ENCODE measurements around the gene CDO1. TPM values are rescaled to one million over a fixed set of nuclear protein-coding genes. Genes with fewer than 3 reads are reported as not detected.

The CDO1 gene
- total and polyA plus RNA-seq, 2 experiments from 2014 or later: 24.5 to 29.2 TPM

DNA sequence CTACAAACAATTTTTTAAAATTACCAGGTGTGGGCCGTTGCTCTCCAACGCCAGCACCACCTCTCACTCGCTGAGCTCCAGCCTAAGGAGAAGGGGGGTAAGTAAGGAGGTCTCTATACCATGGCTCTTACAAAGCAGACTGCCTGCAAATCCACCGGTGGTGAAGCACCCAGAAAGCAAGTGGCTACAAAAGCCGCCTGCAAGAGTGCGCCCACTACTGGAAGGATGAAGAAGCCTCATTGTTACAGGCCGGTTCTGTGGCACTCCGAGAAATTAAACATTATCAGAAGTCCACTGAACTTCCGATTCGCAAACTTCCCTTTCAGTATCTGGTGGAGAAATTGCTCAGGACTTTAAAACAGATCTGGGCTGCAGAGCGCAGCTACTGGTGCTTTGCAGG, 46.0 kb downstream of the CDO1 start:
- no peak overlapping the region for H3K27ac Mint-ChIP-seq
- H3K27me3 Mint-ChIP-seq (ENCODE audit: insufficient read depth, low read depth, poor library complexity): no peaks in the 10 kb centered on the region
- Histone ChIP-seq H2AFZ (peak overlapping the region; percentile 73; the same call in 1 of the 2 replicates), H3F3A (replicated peaks; ENCODE audit: low read depth) (no peaks in the 10 kb centered on the region), H4K20me1 (replicated peaks; ENCODE audit: insufficient read depth) (no peaks in the 10 kb centered on the region), H3K27ac (ENCODE audit: low read depth) (no peak overlapping the region), H3K27me3 (ENCODE audit: insufficient read depth) (no peaks in the 10 kb centered on the region), H3K4me2 (no peak overlapping the region), H3K4me3 (no peak overlapping the region), H3K4me1 (ENCODE audit: insufficient read depth) (no peaks in the 10 kb centered on the region), H3K36me3 (ENCODE audit: insufficient read depth) (no peaks in the 10 kb centered on the region), H3K79me2 (replicated peaks; ENCODE audit: insufficient read depth) (no peaks in the 10 kb centered on the region), H3K9me2 (ENCODE audit: insufficient read depth) (no peaks in the 10 kb centered on the region)
- TF ChIP-seq, protein P1, sequence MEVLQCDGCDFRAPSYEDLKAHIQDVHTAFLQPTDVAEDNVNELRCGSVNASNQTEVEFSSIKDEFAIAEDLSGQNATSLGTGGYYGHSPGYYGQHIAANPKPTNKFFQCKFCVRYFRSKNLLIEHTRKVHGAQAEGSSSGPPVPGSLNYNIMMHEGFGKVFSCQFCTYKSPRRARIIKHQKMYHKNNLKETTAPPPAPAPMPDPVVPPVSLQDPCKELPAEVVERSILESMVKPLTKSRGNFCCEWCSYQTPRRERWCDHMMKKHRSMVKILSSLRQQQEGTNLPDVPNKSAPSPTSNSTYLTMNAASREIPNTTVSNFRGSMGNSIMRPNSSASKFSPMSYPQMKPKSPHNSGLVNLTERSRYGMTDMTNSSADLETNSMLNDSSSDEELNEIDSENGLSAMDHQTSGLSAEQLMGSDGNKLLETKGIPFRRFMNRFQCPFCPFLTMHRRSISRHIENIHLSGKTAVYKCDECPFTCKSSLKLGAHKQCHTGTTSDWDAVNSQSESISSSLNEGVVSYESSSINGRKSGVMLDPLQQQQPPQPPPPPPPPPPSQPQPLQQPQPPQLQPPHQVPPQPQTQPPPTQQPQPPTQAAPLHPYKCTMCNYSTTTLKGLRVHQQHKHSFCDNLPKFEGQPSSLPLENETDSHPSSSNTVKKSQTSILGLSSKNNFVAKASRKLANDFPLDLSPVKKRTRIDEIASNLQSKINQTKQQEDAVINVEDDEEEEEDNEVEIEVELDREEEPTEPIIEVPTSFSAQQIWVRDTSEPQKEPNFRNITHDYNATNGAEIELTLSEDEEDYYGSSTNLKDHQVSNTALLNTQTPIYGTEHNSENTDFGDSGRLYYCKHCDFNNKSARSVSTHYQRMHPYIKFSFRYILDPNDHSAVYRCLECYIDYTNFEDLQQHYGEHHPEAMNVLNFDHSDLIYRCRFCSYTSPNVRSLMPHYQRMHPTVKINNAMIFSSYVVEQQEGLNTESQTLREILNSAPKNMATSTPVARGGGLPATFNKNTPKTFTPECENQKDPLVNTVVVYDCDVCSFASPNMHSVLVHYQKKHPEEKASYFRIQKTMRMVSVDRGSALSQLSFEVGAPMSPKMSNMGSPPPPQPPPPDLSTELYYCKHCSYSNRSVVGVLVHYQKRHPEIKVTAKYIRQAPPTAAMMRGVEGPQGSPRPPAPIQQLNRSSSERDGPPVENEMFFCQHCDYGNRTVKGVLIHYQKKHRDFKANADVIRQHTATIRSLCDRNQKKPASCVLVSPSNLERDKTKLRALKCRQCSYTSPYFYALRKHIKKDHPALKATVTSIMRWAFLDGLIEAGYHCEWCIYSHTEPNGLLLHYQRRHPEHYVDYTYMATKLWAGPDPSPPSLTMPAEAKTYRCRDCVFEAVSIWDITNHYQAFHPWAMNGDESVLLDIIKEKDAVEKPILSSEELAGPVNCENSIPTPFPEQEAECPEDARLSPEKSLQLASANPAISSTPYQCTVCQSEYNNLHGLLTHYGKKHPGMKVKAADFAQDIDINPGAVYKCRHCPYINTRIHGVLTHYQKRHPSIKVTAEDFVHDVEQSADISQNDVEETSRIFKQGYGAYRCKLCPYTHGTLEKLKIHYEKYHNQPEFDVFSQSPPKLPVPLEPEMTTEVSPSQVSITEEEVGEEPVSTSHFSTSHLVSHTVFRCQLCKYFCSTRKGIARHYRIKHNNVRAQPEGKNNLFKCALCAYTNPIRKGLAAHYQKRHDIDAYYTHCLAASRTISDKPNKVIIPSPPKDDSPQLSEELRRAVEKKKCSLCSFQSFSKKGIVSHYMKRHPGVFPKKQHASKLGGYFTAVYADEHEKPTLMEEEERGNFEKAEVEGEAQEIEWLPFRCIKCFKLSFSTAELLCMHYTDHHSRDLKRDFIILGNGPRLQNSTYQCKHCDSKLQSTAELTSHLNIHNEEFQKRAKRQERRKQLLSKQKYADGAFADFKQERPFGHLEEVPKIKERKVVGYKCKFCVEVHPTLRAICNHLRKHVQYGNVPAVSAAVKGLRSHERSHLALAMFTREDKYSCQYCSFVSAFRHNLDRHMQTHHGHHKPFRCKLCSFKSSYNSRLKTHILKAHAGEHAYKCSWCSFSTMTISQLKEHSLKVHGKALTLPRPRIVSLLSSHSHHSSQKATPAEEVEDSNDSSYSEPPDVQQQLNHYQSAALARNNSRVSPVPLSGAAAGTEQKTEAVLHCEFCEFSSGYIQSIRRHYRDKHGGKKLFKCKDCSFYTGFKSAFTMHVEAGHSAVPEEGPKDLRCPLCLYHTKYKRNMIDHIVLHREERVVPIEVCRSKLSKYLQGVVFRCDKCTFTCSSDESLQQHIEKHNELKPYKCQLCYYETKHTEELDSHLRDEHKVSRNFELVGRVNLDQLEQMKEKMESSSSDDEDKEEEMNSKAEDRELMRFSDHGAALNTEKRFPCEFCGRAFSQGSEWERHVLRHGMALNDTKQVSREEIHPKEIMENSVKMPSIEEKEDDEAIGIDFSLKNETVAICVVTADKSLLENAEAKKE (CRISPR knock-in tag; IDR thresholded peaks at IDR 0.05): peak; percentile 64; the same call in 1 of the 2 replicates
- TF ChIP-seq, protein P2, sequence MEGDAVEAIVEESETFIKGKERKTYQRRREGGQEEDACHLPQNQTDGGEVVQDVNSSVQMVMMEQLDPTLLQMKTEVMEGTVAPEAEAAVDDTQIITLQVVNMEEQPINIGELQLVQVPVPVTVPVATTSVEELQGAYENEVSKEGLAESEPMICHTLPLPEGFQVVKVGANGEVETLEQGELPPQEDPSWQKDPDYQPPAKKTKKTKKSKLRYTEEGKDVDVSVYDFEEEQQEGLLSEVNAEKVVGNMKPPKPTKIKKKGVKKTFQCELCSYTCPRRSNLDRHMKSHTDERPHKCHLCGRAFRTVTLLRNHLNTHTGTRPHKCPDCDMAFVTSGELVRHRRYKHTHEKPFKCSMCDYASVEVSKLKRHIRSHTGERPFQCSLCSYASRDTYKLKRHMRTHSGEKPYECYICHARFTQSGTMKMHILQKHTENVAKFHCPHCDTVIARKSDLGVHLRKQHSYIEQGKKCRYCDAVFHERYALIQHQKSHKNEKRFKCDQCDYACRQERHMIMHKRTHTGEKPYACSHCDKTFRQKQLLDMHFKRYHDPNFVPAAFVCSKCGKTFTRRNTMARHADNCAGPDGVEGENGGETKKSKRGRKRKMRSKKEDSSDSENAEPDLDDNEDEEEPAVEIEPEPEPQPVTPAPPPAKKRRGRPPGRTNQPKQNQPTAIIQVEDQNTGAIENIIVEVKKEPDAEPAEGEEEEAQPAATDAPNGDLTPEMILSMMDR (conservative IDR thresholded peaks at IDR 0.05; ENCODE audit: low read depth in 2 of 2): peak; percentile 83 to 92
- no peak for TF ChIP-seq JUNB (IDR thresholded peaks at IDR 0.05; ENCODE audit: unreplicated experiment)
- DNase-seq (ENCODE audit: low spot score): peak; percentile 87
- no peak overlapping the region for H3K4me3 Mint-ChIP-seq
- H3K9me3 Mint-ChIP-seq: no peaks in the 10 kb centered on the region
- peaks cover 7% of the 10 kb centered on the region; the same call in 2 of the 3 replicates for H3K4me1 Mint-ChIP-seq
- peak; percentile 98 for ATAC-seq
- H3K36me3 Mint-ChIP-seq (ENCODE audit: low read depth): no peaks in the 10 kb centered on the region

DNA sequence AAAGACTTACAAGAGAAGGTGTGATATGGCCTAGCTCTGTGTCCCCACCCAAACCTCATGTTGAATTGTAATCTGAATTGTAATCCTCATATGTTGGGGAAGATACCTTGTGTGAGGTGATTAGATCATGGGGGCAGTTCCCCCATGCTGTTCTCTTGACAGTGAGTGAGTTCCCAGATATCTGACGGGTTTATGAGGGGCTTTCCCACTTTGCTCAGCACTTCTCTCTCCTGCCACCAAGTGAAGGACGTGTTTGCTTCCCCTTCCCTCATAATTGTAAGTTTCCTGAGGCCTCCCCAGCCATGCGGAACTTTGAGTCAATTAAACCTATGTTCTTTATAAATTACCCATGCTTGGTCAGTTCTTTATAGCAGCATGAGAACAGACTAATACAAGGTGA, 49.0 kb downstream of the CDO1 start:
- H3K27ac Mint-ChIP-seq: 0 out of 2 replicates have a peak overlapping the region, but pooled peaks have one; percentile 69
- H3K9me3 Mint-ChIP-seq: peaks cover 13% of the 10 kb centered on the region

More for the DNA sequence above, 49.0 kb downstream of the CDO1 start:
- no peak for TF ChIP-seq ZNF114 (CRISPR knock-in tag; IDR thresholded peaks at IDR 0.05)
- TF ChIP-seq JUNB (IDR thresholded peaks at IDR 0.05; ENCODE audit: unreplicated experiment): no peak
- no peak for TF ChIP-seq CREB1 (CRISPR knock-in tag; IDR thresholded peaks at IDR 0.05; ENCODE audit: low read depth)
- Histone ChIP-seq H3K9me2 (ENCODE audit: insufficient read depth) (0 out of 2 replicates have a peak, but pooled peaks cover 6% of the 10 kb centered on the region), H3K36me3 (ENCODE audit: insufficient read depth) (no peaks in the 10 kb centered on the region), H3K27me3 (ENCODE audit: insufficient read depth) (no peaks in the 10 kb centered on the region), H3F3A (replicated peaks; ENCODE audit: low read depth) (no peaks in the 10 kb centered on the region), H3K4me3 (no peak overlapping the region), H4K20me1 (replicated peaks; ENCODE audit: insufficient read depth) (no peaks in the 10 kb centered on the region), H2AFZ (peak overlapping the region; percentile 30; the same call in 1 of the 2 replicates), H3K27ac (ENCODE audit: low read depth) (no peak overlapping the region), H3K4me2 (no peak overlapping the region), H3K79me2 (replicated peaks; ENCODE audit: insufficient read depth) (no peaks in the 10 kb centered on the region), H3K4me1 (ENCODE audit: insufficient read depth) (no peaks in the 10 kb centered on the region)
- Mint-ChIP-seq H3K4me1 (no peaks in the 10 kb centered on the region), H3K4me3 (no peak overlapping the region), H3K36me3 (ENCODE audit: low read depth) (peaks cover 9% of the 10 kb centered on the region; the same call in 2 of the 3 replicates), H3K27me3 (ENCODE audit: insufficient read depth, low read depth, poor library complexity) (no peaks in the 10 kb centered on the region)
- no peak for ATAC-seq
- DNase-seq (ENCODE audit: low spot score): no peak

Data from GM23338 (cell line).